HG02973 (cell line): Measurements from ENCODE around the gene SGPL1.
"Not testable (repeated sequence)": the region's sequence is repeated elsewhere in the genome, so short reads cannot be mapped to it uniquely, and the experiment has no call there.

ENCODE experiments used
- ATAC-seq: cut with Tn5 transposase; IDR thresholded peaks from one replicate; pipeline ENCODE4 v1.9.1; 2021; ENCODE audit warnings: moderate library complexity; ENCODE audit not compliant: unreplicated experiment

Gene SGPL1

DNA sequence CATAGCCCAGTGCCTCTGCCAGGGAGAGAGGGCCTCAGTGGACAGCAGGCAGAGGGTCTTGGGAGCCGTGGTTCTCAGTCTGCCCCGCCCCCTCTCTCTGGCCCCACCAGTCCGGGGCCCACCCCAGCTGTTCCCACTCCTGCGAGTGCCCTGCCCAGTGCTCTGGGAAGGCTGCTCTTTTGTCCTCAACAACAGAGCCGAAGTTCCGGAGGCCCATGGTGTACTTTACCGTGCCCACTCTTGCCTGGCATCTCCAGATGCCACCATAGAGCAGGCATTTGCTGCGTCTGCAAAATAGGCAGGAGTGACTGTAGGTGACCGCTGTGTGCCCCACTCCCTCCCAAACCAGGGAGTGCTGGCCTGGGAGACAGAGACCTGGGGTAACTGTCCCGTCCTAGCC lies 101.9 kb downstream of the SGPL1 start:
- no peak for ATAC-seq

DNA sequence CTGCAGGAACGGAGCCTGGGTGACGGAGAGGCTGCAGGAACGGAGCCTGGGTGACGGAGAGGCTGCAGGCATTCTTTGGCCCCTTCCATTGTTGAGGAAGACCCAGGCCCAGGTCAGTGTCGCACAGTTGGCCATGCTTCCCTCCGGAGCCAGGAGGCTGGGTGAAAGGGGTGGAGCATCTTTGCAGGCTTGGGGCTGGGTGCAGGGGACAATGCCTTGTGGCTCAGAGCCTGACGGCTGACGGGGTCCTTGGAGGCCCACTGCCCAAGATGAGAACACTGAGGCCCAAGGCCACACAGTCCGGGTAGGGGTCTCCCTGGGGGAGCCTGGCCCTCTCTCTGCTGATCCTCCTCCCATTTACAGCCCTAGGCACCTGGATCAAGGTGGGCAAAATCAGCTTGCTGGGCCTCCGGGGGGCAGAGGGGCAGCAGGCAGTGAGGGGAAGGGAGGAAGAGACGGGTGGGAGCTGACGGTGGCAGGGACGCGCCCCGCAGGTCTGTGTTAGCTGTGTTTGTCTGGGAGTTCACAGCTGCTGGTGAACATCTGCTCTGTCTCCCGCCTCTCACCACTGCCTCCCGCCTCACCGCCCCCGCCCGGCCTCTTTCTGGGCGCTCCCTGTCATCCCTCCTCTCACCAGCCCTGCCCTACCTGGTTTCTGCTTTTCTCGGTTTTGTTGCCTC lies 103.2 kb downstream of the SGPL1 start:
- ATAC-seq = no peak

DNA sequence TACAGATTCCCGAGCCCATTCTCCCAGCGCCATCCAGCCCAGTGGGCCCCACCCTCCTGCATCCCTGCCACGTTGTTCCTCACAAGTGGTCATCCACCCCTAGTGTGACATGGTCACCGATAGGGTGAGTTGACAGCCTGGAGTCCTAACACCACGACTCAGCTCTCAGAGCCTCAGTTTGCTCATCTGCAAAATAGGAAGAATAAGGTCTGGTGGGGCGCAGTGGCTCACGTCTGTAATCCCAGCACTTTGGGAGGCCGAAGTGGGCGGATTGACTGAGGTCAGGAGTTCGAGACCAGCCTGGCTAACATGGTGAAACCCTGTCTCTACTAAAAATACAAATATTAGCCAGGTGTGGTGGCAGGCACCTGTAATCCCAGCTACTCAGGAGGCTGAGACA lies 104.2 kb downstream of the SGPL1 start:
- ATAC-seq = not testable (repeated sequence)

DNA sequence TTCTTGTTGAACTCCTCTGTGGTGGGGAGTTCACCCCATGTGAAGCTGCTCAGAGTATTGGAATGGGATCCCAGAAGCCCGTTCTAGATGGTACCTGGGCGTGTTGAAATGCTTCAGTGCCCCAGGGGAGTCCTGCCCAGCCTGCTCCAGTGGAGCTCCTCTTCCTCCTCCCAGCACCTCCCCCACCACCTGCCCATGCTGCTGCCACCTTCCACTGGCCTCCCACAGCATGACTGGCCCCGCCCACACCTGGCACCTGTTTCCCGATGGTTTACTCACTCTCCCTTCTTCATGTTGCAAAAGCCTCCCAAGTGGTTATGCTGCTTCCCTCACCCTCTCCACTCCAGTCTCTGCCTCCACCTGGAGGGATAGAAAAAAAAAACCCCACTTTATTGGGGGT lies 104.8 kb downstream of the SGPL1 start:
- ATAC-seq = no peak

DNA sequence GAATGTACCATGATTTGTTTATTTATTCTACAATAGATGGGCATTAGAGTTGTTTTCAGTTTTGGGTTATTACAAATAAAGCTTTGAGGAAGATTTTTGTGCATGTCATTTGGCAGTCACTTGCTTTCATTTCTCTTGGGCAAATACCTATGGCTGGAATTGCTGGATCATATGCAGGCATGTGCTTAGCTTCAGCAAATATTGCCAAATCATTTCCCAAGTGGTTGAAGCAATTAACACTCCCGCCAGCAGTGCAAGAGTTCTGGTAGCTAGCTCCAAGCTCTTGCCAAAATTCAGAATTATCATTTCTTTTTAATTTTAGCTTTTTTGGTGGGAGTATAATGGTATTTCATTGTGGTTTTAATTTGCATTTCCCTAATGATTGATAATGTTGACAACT lies 105.5 kb downstream of the SGPL1 start:
- ATAC-seq = no peak

DNA sequence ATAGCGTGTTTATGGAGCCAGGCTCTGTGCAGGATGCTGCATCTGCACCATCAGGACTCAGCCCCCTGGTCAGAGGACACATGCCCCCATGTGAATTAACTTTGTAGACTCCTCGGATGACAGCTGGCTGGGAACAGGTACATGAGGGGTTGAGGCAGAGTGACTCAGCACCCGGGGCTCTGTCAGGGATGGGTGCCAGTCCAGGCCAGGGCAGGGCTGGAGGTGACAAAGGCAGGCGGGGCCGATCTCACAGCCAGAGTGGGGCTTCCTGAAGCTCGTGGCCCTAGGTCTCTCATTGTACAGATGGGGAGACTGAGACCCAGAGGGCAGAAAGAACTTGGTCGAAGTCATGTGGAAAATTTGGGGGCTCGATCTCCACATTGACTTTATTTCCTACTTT lies 107.9 kb downstream of the SGPL1 start:
- ATAC-seq = no peak

DNA sequence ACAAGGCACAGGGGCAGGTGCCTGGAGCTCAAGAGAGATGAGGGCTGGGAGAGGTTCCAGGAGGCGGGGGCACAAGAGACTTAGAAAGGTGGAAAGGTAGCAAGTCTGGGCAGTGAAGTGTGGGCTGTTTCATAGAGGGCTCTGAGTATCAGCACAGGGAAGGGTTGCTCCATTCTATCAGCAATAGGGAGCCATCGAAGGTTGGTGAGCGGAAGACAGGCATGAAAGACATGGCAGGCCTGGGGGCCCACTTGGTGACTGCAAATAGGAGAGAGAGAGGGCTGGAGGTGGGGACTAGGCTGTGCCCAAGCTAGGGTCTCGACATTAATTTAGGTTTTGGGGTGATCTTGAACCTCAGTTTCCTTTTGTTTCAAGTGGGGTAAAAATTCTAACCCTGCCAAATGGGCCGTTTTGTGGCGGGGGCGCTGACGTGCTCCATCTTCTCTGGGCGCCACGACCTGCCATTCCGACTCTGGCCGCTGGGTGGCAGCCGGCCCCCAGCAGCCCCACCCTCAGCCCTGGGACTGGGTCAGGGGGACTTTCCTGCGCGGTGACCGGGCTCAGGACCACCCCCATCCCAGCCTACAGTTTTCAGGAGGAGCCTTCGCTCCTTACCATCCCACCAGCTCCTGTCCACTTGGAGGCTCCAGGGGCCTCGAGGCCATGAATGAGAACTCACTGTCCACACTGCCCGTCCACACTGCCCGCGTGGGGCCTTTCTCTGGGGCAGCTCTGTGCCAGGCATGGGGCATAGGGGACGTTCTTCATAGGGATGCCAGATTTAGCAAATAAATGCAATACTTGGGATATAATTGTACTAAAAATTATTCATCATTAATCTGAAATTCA lies 109.9 kb downstream of the SGPL1 start:
- ATAC-seq = no peak

DNA sequence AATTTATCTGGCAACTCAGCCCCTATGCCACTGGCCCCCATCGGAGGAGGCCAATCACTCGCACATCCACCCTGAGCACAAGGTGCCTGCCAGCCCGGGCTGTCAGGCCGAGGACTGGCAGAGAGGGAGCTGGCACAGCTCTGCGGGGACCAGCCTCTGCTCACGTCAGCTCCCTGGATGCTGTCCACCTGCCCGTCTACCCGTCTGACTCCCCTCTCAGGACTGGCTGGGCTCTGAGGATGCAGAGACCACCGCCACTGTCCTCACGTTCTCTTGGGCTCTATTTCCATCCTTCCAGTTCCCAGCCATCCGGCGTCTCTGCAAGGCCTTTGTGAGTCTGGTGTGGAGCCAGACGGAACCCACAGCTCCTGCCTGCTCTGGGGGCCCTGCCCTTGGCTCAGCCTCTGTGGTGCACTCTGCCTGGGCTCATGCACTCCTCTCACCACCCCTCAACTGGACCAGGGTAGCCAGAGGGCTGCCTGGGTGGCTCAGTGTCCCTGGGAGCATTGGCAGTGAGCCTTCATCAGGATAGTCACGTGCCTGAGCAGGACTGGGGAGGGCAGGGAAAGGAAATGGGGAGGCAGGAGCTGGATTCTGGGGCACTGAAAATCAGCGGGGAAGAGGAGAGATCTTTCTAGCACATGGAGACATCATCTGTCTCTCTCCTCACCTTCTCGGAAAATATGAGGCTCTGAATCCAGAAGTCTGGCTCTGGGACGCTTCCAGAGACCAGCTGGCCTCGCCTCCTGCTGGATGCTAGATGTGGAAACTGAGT lies 110.7 kb downstream of the SGPL1 start:
- no peak for ATAC-seq

DNA sequence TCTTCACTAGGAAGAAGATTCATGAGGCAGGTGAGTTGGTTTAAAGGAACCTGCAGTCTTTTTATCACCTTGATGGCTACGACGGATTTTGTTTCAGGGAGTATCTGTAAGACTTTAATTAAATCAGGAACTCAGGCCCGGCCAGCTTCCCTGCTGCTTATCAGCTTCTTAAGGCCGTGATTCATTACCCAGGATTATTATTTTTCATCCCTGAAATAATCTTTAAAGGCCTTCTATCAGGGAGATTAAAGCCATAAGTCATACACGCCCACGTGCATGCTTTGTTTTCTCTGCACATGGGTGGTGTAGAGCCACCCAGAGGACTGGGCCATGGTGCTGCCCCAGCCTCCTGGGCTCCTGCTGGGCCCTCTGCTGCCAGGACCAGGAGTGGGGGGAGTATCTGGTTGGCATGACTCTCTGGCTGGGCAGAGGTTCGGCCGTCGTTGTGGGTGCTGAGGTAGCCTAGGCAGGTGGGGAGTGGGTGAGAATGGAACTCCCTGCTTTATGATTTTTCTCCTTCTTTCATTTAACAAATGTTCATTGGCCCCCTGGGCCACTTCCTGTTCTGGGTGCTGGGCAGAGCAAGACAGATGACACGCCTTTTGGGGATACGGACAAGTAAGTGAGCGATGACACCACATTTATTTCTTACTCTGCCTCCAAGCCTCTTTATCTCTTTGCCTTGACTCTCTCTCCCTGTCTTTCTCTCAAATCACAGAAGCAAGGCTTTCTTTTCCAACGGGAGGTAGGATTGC lies 111.6 kb downstream of the SGPL1 start:
- ATAC-seq = no peak

DNA sequence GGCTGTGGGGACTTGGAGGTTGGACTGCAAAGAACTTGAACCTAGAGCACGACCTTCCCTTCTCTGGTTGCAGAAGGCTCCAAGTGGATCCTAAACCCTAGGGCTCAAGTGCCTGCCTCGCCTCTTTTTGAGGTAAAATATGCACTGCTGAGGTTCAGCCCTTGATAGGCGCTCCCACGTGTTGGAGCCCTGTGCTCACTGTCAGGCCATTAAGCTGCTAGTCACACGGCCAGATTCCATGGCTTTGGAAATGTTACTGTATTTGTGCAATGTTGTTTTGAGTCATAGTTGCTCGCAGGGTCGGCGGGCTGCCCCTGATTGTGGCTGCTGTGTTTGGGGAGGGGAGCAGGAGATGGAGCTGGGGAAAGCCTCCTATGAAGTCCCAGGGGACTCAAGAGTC lies 112.4 kb downstream of the SGPL1 start:
- ATAC-seq = no peak

DNA sequence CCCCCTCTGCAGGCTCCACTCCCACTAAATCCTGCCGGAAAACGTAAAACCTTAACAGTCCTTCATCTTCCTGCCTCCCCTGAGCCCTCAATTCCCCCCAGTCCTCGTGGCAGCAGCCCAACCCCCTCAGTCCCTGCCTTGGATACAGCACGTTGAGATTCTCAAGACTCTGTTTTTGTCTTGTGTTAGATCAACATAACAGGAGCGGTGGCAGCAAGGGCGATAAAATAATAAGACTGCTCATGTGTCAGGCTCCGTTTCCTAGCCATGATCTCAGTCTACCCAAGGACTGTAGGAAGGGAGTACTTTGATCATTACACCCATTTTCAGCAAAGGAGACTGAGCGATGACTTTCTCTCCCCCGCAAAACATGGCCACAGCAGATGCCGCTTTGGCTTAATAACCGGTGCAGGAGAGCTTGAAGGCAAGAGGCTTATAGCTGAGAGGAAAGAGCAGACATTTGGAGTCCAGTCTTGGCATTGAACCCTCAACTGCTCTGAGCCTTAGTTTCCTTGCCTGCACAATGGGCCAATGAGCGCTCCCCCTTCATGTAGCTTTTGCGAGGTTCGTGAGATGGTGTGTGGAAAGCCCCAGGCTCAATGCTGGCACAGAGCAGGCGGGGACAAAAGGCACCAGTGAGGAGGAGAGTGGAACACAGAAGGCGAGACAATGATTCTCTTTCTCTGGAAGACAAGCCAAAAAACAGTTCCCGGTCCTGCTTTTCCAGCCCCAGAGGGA lies 114.7 kb downstream of the SGPL1 start:
- ATAC-seq = no peak
